Esophagus muscularis mucosa (tissue), 4 donors: ENCODE data around the gene KLF16. TPM values are rescaled to one million over a fixed set of nuclear protein-coding genes. Genes with fewer than 3 reads are reported as not detected.

Experiments used
- DNase-seq: peaks from one replicate; pipeline ENCODE4 v3.0.0-alpha.2; 2017; ENCODE audit errors: extremely low spot score
- H3K27ac ChIP-seq, 4 donors: fragments of 200-600 bp; sonication (generic); replicated peaks in 1 of 4; 1 replicate in 3 of 4; 2 replicates in 1 of 4; pipeline ENCODE4 v1.5.1; 2016 to 2019; ENCODE audit warnings: mild to moderate bottlenecking in 1 of 4
- H3K27me3 ChIP-seq, 4 donors: fragments of 200-600 bp; sonication (generic); one replicate each; pipeline versions ENCODE4 v1.5.1 to v1.6.0; 2016 to 2019
- H3K36me3 ChIP-seq, 4 donors: fragments of 200-600 bp; sonication (generic); one replicate each; pipeline ENCODE4 v1.5.1; 2016 to 2019
- H3K4me1 ChIP-seq, 4 donors: fragments of 200-600 bp; sonication (generic); one replicate each; pipeline ENCODE4 v1.5.1; 2016 to 2019
- H3K4me3 ChIP-seq, 4 donors: fragments of 200-600 bp; sonication (generic); 1 replicate in 2 of 4; 2 replicates in 2 of 4; pipeline ENCODE4 v1.5.1; 2016 to 2019; ENCODE audit warnings: mild to moderate bottlenecking in 4 of 4, moderate library complexity in 1 of 4
- H3K9me3 ChIP-seq, 4 donors: fragments of 200-600 bp; sonication (generic); 1 replicate in 3 of 4; 2 replicates in 1 of 4; pipeline ENCODE4 v1.5.1; 2016 to 2019
- EP300 ChIP-seq: sonication (generic); formaldehyde crosslinking; IDR thresholded peaks from one replicate; pipeline ENCODE4 v1.6.1; 2017; ENCODE audit warnings: antibody characterized with exemption
- POLR2A ChIP-seq: fragments of 450-650 bp; IDR thresholded peaks from one replicate; pipeline ENCODE4 v1.6.1; 2017; ENCODE audit warnings: antibody characterized with exemption, moderate library complexity, mild to moderate bottlenecking, low read depth
- POLR2AphosphoS5 ChIP-seq, 2 donors: sonication (generic); formaldehyde crosslinking; IDR thresholded peaks; one replicate each; pipeline ENCODE4 v1.6.1; 2017; ENCODE audit warnings: antibody characterized with exemption in 2 of 2
- WGBS: methylation state at CpG from one replicate; pipeline ENCODE4 v1.1.5; 2018; 5-methylcytosine and 5-hydroxymethylcytosine counted together
- intact Hi-C: fragments of 100-400 bp; cut with DNase I; formaldehyde crosslinking; loops from one replicate; pipeline ENCODE4 v1.15.1; 2023
- total RNA-seq, 4 donors: library from RNA; depleted of rRNA; stranded (reverse); fragments of >200 nt; gene quantifications; one replicate each; pipeline versions ENCODE4 v1.1.0 to v1.2.1, GENCODE V29; 2016
- TF ChIP-seq, protein P1 (sequence below), 3 experiments: fragments of 200-600 bp in 2 of 3; fragments of 450-650 bp in 1 of 3; sonication (generic) in 2 of 3; IDR thresholded peaks; one replicate each; pipeline ENCODE4 v1.5.1; 2017 to 2019; ENCODE audit warnings: antibody characterized with exemption in 3 of 3, mild to moderate bottlenecking in 2 of 3, moderate library complexity in 1 of 3

KLF16 gene
- total RNA-seq, 4 donors from 2014 or later: 2.5 to 10.8 (median 8.5) TPM

DNA sequence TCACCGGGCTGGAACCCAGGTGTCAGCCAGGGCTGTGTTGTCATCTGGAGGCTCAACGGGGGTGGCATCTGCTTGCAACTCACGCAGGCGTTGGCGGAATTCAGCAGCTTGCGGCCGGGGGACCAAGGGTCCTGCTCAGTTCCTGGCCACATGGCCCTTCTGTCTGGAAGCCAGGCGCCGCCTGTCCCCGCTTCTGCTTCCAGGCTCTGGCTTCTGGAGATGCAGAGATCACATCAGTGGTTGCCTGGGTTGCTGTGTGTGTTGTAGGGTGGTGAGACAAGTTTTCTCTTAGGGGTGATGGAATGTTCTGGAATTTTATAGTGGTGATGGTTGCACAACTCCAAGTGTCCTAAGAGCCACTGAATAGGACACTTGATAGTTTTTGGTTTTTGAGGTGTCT, 46.8 kb upstream of the KLF16 start:
- TF ChIP-seq POLR2AphosphoS5 (IDR thresholded peaks at IDR 0.05): no peak
- intact Hi-C loops: no loop called here
- peaks cover 15 to 40% (median 31%) of the 10 kb centered on the region in 4 donors for H3K36me3 ChIP-seq
- no peak for DNase-seq
- peaks cover 11 to 52% (median 42%) of the 10 kb centered on the region in 4 donors for H3K4me1 ChIP-seq
- H3K9me3 ChIP-seq: no peaks in the 10 kb centered on the region
- 94% methylated on average over 3 of the region's 10 CpGs for WGBS
- H3K27ac ChIP-seq: no peak overlapping the region
- H3K27me3 ChIP-seq: no peaks in the 10 kb centered on the region
- no peak overlapping the region for H3K4me3 ChIP-seq

DNA sequence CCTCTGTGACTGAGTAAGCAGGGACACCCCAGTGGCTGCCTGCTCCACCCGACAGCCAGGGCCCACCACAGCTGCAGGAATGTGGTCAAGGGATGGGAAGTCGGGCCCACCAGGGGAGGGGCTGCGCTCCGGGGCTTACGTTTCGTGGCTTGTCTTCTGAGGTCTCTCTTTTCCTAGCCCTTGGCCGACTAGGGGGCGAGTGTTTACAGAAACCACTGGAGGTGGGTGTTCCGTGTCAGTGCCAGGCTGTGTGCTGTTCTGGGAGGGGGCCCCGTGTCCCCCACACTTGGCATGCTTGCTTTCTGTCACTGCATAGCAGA, 46.3 kb upstream of the KLF16 start:
- Histone ChIP-seq H3K27me3 (no peaks in the 10 kb centered on the region), H3K4me3 (no peak overlapping the region), H3K27ac (no peak overlapping the region), H3K4me1 (peaks cover 14 to 54% (median 44%) of the 10 kb centered on the region in 4 donors), H3K9me3 (no peaks in the 10 kb centered on the region), H3K36me3 (peaks cover 15 to 35% (median 28%) of the 10 kb centered on the region in 4 donors)
- no peak for DNase-seq
- WGBS: 71% methylated on average over 4 of the region's 10 CpGs
- TF ChIP-seq POLR2A (no peak), POLR2AphosphoS5 (IDR thresholded peaks at IDR 0.05) (no peak), EP300 (no peak)
- TF ChIP-seq, protein P1, sequence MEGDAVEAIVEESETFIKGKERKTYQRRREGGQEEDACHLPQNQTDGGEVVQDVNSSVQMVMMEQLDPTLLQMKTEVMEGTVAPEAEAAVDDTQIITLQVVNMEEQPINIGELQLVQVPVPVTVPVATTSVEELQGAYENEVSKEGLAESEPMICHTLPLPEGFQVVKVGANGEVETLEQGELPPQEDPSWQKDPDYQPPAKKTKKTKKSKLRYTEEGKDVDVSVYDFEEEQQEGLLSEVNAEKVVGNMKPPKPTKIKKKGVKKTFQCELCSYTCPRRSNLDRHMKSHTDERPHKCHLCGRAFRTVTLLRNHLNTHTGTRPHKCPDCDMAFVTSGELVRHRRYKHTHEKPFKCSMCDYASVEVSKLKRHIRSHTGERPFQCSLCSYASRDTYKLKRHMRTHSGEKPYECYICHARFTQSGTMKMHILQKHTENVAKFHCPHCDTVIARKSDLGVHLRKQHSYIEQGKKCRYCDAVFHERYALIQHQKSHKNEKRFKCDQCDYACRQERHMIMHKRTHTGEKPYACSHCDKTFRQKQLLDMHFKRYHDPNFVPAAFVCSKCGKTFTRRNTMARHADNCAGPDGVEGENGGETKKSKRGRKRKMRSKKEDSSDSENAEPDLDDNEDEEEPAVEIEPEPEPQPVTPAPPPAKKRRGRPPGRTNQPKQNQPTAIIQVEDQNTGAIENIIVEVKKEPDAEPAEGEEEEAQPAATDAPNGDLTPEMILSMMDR (IDR thresholded peaks at IDR 0.05): no peak
- intact Hi-C loops: no loop called here

DNA sequence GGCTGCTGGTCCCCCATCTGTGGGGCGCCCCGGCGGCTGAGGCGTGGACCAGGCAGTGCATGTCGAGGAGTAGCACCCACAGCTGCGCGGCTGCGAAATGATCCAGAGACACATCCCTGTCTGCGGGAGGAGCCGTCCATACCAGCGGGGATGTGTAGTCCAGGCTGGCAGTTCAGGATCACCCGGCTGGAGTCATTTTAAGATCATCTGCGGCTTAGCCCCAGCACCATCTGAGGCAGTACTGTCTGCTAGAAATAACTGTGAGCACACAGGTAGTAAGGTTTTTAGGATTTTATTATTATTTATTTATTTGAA, 44.9 kb upstream of the KLF16 start:
- H3K27ac ChIP-seq: peak overlapping the region in 2 of 4 donors; percentile 21 to 36
- no peak overlapping the region for H3K4me3 ChIP-seq
- no peak for DNase-seq
- no peaks in the 10 kb centered on the region for H3K9me3 ChIP-seq
- peaks cover 13 to 21% (median 15%) of the 10 kb centered on the region in 4 donors for H3K36me3 ChIP-seq
- no peak for TF ChIP-seq POLR2A
- TF ChIP-seq POLR2AphosphoS5 (IDR thresholded peaks at IDR 0.05): no peak
- no peak for TF ChIP-seq EP300
- TF ChIP-seq, protein P1 (IDR thresholded peaks at IDR 0.05): no peak
- intact Hi-C loops: no loop called here
- WGBS: 89% methylated on average over 7 of the region's 13 CpGs
- no peaks in the 10 kb centered on the region for H3K27me3 ChIP-seq
- H3K4me1 ChIP-seq: peaks cover 14 to 61% (median 47%) of the 10 kb centered on the region in 4 donors

DNA sequence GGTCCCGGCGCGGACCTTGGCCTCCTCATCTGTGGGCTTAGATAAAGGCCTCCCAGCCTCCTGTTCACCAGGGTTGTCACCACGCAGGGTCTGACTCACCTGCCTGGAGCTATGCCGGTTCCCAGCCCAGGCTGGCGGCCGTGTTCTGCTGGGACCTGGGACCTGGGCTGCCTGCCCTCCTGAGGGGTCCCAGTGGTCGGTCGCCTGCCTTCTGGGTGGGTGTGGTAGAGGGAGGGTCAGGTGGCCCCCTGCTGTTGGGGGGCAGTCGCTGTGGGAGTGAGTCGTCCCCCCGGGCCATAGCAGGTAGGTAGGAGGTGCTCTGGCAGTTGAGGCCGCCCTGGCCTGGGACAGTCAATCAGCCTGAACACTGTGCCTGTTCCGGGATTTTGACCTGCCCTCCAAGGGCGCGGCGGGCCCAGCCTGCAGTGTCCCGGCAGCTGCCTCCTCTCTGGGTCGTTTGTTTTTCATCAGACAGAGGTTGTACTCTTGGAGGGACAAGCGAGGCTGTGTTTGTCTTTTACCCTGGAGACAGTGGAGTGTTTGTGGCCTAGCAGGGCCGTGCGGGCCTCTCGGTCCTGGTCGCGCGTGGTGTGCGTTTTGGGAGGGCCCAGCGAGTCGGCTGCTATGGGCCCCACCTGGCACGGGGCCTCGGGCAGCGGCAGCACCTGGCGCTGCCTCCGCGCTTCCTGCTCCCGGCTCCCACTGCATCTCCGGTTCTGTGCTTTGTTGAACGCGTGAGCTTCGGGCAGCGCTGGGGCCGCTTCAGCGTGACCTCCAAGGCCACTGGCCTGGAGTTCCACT, 44.4 kb upstream of the KLF16 start:
- peaks cover 14 to 61% (median 47%) of the 10 kb centered on the region in 4 donors for H3K4me1 ChIP-seq
- intact Hi-C loops: no loop called here
- DNase-seq: no peak
- H3K36me3 ChIP-seq: peaks cover 8 to 15% (median 9%) of the 10 kb centered on the region in 4 donors
- no peak overlapping the region for H3K4me3 ChIP-seq
- TF ChIP-seq POLR2AphosphoS5 (IDR thresholded peaks at IDR 0.05) (no peak), POLR2A (no peak), EP300 (no peak)
- TF ChIP-seq, protein P1 (IDR thresholded peaks at IDR 0.05): no peak
- no peaks in the 10 kb centered on the region for H3K27me3 ChIP-seq
- WGBS: 69% methylated on average over 18 of the region's 43 CpGs
- peak overlapping the region in 3 of 4 donors; percentile 21 to 36 (median 23) for H3K27ac ChIP-seq
- H3K9me3 ChIP-seq: no peaks in the 10 kb centered on the region

DNA sequence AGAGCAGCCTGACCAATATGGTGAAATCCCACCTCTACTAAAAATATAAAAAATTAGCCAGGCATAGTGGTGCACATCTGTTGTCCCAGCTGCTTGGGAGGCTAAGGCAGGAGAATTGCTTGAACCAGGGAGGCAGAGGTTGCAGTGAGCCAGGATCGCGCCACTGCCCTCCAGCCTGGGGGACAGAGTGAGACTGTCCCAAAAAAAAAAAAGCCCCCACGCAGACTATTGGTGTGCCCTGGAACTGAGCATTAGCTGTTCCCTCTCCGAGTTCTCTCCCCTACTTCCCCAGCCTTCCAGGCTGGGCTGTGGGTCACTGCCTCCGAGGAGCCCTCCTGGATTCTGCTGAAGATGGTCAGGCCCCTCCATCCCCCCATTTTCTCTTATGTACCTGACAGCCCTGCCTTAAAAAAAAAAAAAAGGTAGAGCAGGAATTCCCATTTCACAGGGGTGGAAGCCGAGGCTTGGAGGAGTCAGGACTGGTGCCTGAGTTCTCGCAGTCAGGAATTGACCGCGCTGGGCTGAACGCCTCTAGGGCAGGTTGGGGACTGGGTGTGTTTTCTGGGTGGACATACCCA, 43.7 kb upstream of the KLF16 start:
- no peaks in the 10 kb centered on the region for H3K9me3 ChIP-seq
- no peaks in the 10 kb centered on the region for H3K27me3 ChIP-seq
- 75% methylated on average over 6 of the region's 10 CpGs for WGBS
- no peak overlapping the region for H3K4me3 ChIP-seq
- intact Hi-C loops: no loop called here
- DNase-seq: no peak
- H3K36me3 ChIP-seq: peaks cover under 1 to 9% (median 3%) of the 10 kb centered on the region in 4 donors
- H3K27ac ChIP-seq: no peak overlapping the region
- H3K4me1 ChIP-seq: peaks cover 14 to 61% (median 47%) of the 10 kb centered on the region in 4 donors
- TF ChIP-seq POLR2A (no peak), EP300 (no peak), POLR2AphosphoS5 (IDR thresholded peaks at IDR 0.05) (no peak)
- TF ChIP-seq, protein P1 (IDR thresholded peaks at IDR 0.05): no peak
